Astrocyte (in vitro differentiated cells and primary cell): ENCODE data around the gene SNX8.

Experiments used
- EZH2 ChIP-seq: IDR thresholded peaks from 2 replicates; pipeline ENCODE4 v1.6.1; 2012; ENCODE audit warnings: mild to moderate bottlenecking, low read length, inconsistent platforms; ENCODE audit not compliant: insufficient read depth
- TF ChIP-seq, protein P1 (sequence below): IDR thresholded peaks from 2 replicates; pipeline ENCODE4 v1.5.1; 2011; ENCODE audit warnings: low read depth, mild to moderate bottlenecking, inconsistent platforms, low read length, moderate library complexity; ENCODE audit not compliant: insufficient read depth

GRCh38 chr7:2225336-2225735 is 88.9 kb downstream of the SNX8 start:
- TF ChIP-seq, protein P1, sequence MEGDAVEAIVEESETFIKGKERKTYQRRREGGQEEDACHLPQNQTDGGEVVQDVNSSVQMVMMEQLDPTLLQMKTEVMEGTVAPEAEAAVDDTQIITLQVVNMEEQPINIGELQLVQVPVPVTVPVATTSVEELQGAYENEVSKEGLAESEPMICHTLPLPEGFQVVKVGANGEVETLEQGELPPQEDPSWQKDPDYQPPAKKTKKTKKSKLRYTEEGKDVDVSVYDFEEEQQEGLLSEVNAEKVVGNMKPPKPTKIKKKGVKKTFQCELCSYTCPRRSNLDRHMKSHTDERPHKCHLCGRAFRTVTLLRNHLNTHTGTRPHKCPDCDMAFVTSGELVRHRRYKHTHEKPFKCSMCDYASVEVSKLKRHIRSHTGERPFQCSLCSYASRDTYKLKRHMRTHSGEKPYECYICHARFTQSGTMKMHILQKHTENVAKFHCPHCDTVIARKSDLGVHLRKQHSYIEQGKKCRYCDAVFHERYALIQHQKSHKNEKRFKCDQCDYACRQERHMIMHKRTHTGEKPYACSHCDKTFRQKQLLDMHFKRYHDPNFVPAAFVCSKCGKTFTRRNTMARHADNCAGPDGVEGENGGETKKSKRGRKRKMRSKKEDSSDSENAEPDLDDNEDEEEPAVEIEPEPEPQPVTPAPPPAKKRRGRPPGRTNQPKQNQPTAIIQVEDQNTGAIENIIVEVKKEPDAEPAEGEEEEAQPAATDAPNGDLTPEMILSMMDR = no peak
- TF ChIP-seq EZH2 = no peak
